ENCODE measurements around the gene INPP4B.

GRCh38 chr4:142583708-142584107, 262.4 kb downstream of the INPP4B start:
- no peak for TF ChIP-seq CTCF (IDR thresholded peaks at IDR 0.05)
- TF ChIP-seq POLR2A (IDR thresholded peaks at IDR 0.05), result no peak

Data from testis (tissue), 2 donors.